HepG2 (cell line): ENCODE data around the gene FRMD4B. TPM values are rescaled to one million over a fixed set of nuclear protein-coding genes. Genes with fewer than 3 reads are reported as not detected.

Experiments used
- BHLHE40 ChIP-seq: IDR thresholded peaks from 2 replicates; pipeline ENCODE4 v1.6.1; 2011; ENCODE audit warnings: low read length, improper control_type of control experiment
- HDAC2 ChIP-seq: sonication (generic); formaldehyde crosslinking; IDR thresholded peaks from 2 replicates; pipeline ENCODE4 v1.4.0; 2020; ENCODE audit warnings: missing genetic modification reagents
- SATB2 ChIP-seq: sonication (generic); formaldehyde crosslinking; IDR thresholded peaks from 2 replicates; pipeline ENCODE4 v1.5.0; 2020; ENCODE audit warnings: missing genetic modification reagents
- ZNF230 ChIP-seq: sonication (generic); formaldehyde crosslinking; IDR thresholded peaks from 2 replicates; pipeline ENCODE4 v1.4.0; 2020; ENCODE audit warnings: mild to moderate bottlenecking, missing genetic modification reagents
- ZNF362 ChIP-seq: sonication (generic); formaldehyde crosslinking; IDR thresholded peaks from 2 replicates; pipeline ENCODE4 v1.4.0; 2020; ENCODE audit warnings: missing genetic modification reagents, mild to moderate bottlenecking, borderline replicate concordance
- ZNF646 ChIP-seq: sonication (generic); formaldehyde crosslinking; IDR thresholded peaks from 2 replicates; pipeline ENCODE4 v1.9.0; 2021; ENCODE audit warnings: mild to moderate bottlenecking, missing genetic modification reagents
- polyA plus RNA-seq, 8 experiments: library from polyadenylated mRNA; depleted of rRNA in 3 of 8; stranded (reverse) in 7 of 8; unstranded in 1 of 8; fragments of >200 nt; fragmentation: Illumina TruSeq in 4 of 8; extraction: Trizol in 4 of 8; gene quantifications; 2 replicates each; pipeline versions ENCODE4 v1.2.1 to v1.2.3, GENCODE V29; 2011 to 2016; ENCODE audit warnings: low read depth in 4 of 8, missing spikeins in 1 of 8, mixed read lengths in 1 of 8; ENCODE audit not compliant: insufficient read depth in 1 of 8
- total RNA-seq, 5 experiments: library from RNA; depleted of rRNA; stranded (reverse); fragments of >200 nt; fragmentation: Illumina TruSeq; extraction: Trizol; gene quantifications; 2 replicates each; pipeline ENCODE4 v1.2.3, GENCODE V29; 2016; ENCODE audit warnings: low read depth in 1 of 5

Gene FRMD4B
- total and polyA plus RNA-seq, 2 of the 13 experiments (the other 11 are each of a cell fraction or from before 2014, with no cell fraction given) = 3.0 to 3.3 TPM

- TF ChIP-seq ZNF362 = no peak
- no peak for TF ChIP-seq ZNF646 (CRISPR knock-in tag)
- no peak for TF ChIP-seq BHLHE40
- TF ChIP-seq SATB2 (CRISPR knock-in tag) = no peak
- TF ChIP-seq HDAC2 (CRISPR knock-in tag) = no peak
- TF ChIP-seq ZNF230 = no peak
- TF ChIP-seq, all 625 proteins: peak for 0
Measured at GRCh38 chr3:69352305-69353087, 33.4 kb downstream of the FRMD4B start (continued).
